Lower lobe of right lung (tissue), 2 donors: Measurements from ENCODE around the gene CYLD. TPM values are rescaled to one million over a fixed set of nuclear protein-coding genes. Genes with fewer than 3 reads are reported as not detected.

Source experiments
- ATAC-seq, 2 donors: fragments of 200-7000 bp; cut with Tn5 transposase; one replicate each; pipeline ENCODE4 v1.9.1; 2020 to 2022; ENCODE audit warnings: mild to moderate bottlenecking in 2 of 2, moderate library complexity in 2 of 2
- DNase-seq: peaks from one replicate; pipeline ENCODE4 v3.0.0-alpha.2; 2020
- H3K27ac ChIP-seq: fragments of 200-600 bp; one replicate; pipeline ENCODE4 v1.8.0; 2022
- H3K27me3 ChIP-seq: fragments of 200-600 bp; one replicate; pipeline ENCODE4 v1.8.0; 2022; ENCODE audit warnings: low read depth
- H3K36me3 ChIP-seq: fragments of 200-600 bp; one replicate; pipeline ENCODE4 v1.8.0; 2022; ENCODE audit warnings: mild to moderate bottlenecking
- H3K4me1 ChIP-seq: fragments of 200-600 bp; one replicate; pipeline ENCODE4 v1.8.0; 2022
- H3K4me3 ChIP-seq: fragments of 200-600 bp; one replicate; pipeline ENCODE4 v1.8.0; 2022; ENCODE audit warnings: mild to moderate bottlenecking
- H3K9me3 ChIP-seq: fragments of 200-600 bp; one replicate; pipeline ENCODE4 v1.8.0; 2022
- CTCF ChIP-seq: fragments of 200-600 bp; IDR thresholded peaks from one replicate; pipeline ENCODE4 v1.8.0; 2022; ENCODE audit warnings: antibody characterized with exemption, mild to moderate bottlenecking
- intact Hi-C: fragments of 100-400 bp; cut with DNase I; formaldehyde crosslinking; loops from one replicate; pipeline ENCODE4 v1.11.0; 2022
- total RNA-seq: library from RNA; stranded (reverse); fragmentation: NEBNext Ultra II Directional; extraction: Animal tissue kit (Norgen Biotek cat#: 25700); gene quantifications from one replicate; pipeline ENCODE4 v1.2.1, GENCODE V29; 2021
- donor health status: DM: no; HTN: yes; CAD: no; lungs with severe emphysema.

The CYLD gene
- total RNA-seq, 1 donor from 2014 or later, result 45.8 TPM

- no peaks in the 10 kb centered on the region for H3K27me3 ChIP-seq
- no peak overlapping the region for H3K4me3 ChIP-seq
- TF ChIP-seq CTCF, result no peak
- no peak for DNase-seq
- no peak for ATAC-seq
- no peak overlapping the region for H3K27ac ChIP-seq
- no peaks in the 10 kb centered on the region for H3K4me1 ChIP-seq
- H3K9me3 ChIP-seq, result no peaks in the 10 kb centered on the region
- intact Hi-C loops, result no loop called here
- H3K36me3 ChIP-seq, result no peaks in the 10 kb centered on the region
These were observed 72.7 kb downstream of the CYLD start for GRCh38 chr16:50814541-50814940.

- H3K27ac ChIP-seq, result no peak overlapping the region
- H3K36me3 ChIP-seq, result no peaks in the 10 kb centered on the region
- intact Hi-C loops, result no loop called here
- H3K4me1 ChIP-seq, result no peaks in the 10 kb centered on the region
- H3K27me3 ChIP-seq, result no peaks in the 10 kb centered on the region
- no peaks in the 10 kb centered on the region for H3K9me3 ChIP-seq
- ATAC-seq, result no peak
- no peak for TF ChIP-seq CTCF
- no peak for DNase-seq
- H3K4me3 ChIP-seq, result no peak overlapping the region
These were observed 73.5 kb downstream of the CYLD start for GRCh38 chr16:50815382-50815781.

- ATAC-seq, result no peak
- no peaks in the 10 kb centered on the region for H3K27me3 ChIP-seq
- DNase-seq, result no peak
- no peak overlapping the region for H3K4me3 ChIP-seq
- no peaks in the 10 kb centered on the region for H3K4me1 ChIP-seq
- intact Hi-C loops, result no loop called here
- no peaks in the 10 kb centered on the region for H3K9me3 ChIP-seq
- H3K27ac ChIP-seq, result no peak overlapping the region
- no peak for TF ChIP-seq CTCF
- H3K36me3 ChIP-seq, result no peaks in the 10 kb centered on the region
These were observed 75.1 kb downstream of the CYLD start for GRCh38 chr16:50816901-50817555.

- ATAC-seq (no peak), DNase-seq (no peak)
- intact Hi-C loops, result no loop called here
- no peaks in the 10 kb centered on the region for H3K4me1 ChIP-seq
- no peak overlapping the region for H3K27ac ChIP-seq
- no peaks in the 10 kb centered on the region for H3K9me3 ChIP-seq
- H3K36me3 ChIP-seq, result no peaks in the 10 kb centered on the region
- no peak for TF ChIP-seq CTCF
- H3K27me3 ChIP-seq, result no peaks in the 10 kb centered on the region
- H3K4me3 ChIP-seq, result no peak overlapping the region
These were observed 76.5 kb downstream of the CYLD start for GRCh38 chr16:50818380-50818779.

GRCh38 chr16:50819706-50820105 lies 77.8 kb downstream of the CYLD start:
- no peaks in the 10 kb centered on the region for H3K27me3 ChIP-seq
- H3K4me3 ChIP-seq, result no peak overlapping the region
- intact Hi-C loops, result no loop called here
- DNase-seq (no peak), ATAC-seq (no peak)
- H3K27ac ChIP-seq, result no peak overlapping the region
- no peaks in the 10 kb centered on the region for H3K36me3 ChIP-seq
- no peaks in the 10 kb centered on the region for H3K4me1 ChIP-seq
- TF ChIP-seq CTCF, result no peak
- no peaks in the 10 kb centered on the region for H3K9me3 ChIP-seq
